Activated naive CD4-positive, alpha-beta T cell treated with Interleukin-2 at 50 U/mL for 16 hours (primary cell): Measurements from ENCODE around the gene SEC14L5.
"Not testable (repeated sequence)": the region's sequence is repeated elsewhere in the genome, so short reads cannot be mapped to it uniquely, and the experiment has no call there.

ENCODE experiments used
- DNase-seq: peaks from one replicate; pipeline ENCODE4 v3.0.0-alpha.2; 2020

The SEC14L5 gene

GRCh38 chr16:4933433-4933832 lies 24.7 kb upstream of the SEC14L5 start:
- DNase-seq, result no peak

- no peak for DNase-seq
These were observed 24.2 kb upstream of the SEC14L5 start for GRCh38 chr16:4933871-4934395.

DNA sequence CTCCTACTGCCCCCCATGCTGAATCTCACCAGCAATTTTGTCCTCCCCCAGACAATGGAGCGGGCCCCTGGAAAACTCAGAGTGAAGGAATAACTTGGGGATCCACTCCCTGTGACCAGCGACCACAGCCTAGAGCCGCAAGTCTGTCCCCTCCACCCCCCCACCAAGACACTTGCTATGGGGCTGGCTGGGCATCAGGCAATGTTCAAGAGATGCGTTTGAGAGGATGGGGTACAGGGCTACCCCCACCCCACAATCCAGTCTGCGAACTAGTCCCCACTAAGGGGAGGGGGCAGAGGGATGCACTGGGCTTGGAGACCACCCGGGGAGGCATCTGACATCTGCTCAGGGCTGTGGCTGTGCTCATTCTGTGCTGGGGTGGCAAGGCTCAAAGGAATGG lies 23.5 kb upstream of the SEC14L5 start:
- no peak for DNase-seq

DNA sequence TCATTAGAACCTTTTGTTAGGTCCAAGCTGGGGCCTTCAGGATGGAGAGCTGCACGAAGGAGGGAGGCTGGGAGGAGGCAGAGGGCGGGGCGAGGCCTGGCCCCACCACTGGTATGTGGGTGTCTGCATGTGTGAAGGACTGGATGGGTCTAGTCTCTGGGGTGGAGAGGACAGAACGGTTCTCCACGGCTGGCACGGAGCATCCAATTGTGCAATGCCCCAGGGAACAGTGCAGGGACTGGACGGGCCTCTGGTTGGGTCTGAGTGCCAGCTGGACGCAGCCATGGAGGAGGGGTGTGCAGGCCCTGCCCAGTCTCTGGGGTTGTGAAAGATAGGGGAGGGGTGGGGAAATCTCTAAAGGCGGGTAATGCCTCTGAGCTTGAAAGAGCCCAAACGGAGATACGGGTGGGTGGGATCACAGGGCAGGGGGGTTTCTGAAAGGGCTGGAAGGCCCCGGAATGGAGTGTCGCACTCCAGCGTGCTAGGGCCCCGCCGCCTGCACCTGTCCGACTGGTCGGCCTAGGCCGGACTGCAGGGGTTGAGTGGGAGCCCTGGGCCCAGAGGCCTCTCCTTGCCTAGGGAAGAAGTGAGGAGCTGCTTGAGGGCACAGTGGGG lies 22.8 kb upstream of the SEC14L5 start:
- no peak for DNase-seq

- no peak for DNase-seq
These were observed 21.7 kb upstream of the SEC14L5 start for GRCh38 chr16:4936181-4936990.

DNA sequence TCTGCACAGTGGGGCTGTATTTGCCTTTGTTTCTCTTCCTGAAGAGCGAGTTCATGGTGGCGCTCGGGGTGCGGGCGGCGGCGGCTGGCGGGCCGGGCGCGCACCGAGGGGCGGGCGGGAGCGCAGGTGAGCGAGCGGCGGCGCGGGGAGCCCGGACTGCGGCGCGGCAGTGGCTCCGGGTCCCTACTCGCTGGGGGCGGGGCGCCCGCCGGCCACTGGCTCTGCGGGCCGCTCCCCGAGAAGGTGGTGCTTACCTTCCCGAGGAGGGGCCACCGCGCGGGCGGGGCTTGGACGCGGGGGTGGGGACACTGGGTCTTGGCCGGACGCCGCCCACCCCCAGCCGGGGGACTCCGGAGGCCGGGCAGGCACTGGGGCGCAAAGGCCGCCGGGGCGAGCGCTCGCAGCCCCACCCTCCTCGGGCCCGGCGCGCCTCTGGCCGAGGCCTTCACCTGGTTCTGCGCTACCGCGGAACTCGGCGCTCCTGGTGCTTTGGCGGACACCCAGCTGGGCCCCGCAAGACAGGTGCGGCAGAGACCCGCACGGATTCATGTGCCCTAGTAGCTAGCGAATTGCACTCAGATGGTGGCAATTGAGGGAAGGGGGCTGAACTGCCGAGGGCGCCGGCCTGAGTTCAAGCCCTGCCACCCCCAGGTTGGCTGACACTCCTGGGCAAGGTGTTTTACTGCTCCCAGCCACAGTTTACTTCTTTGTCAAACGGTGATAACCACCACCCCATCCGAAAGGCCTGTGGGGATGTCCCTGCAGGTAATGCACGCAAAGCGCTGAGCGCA lies 20.9 kb upstream of the SEC14L5 start, which contains the start of gene PPL:
TSS of gene PPL (minus strand) at position 158 of the 791 bp plus-strand sequence. CDS start at position 55, 103 bp downstream.
- no peak for DNase-seq

- no peak for DNase-seq
These were observed 20.1 kb upstream of the SEC14L5 start for GRCh38 chr16:4937782-4938682.

GRCh38 chr16:4938683-4939030 lies 19.5 kb upstream of the SEC14L5 start:
- DNase-seq, result no peak

DNA sequence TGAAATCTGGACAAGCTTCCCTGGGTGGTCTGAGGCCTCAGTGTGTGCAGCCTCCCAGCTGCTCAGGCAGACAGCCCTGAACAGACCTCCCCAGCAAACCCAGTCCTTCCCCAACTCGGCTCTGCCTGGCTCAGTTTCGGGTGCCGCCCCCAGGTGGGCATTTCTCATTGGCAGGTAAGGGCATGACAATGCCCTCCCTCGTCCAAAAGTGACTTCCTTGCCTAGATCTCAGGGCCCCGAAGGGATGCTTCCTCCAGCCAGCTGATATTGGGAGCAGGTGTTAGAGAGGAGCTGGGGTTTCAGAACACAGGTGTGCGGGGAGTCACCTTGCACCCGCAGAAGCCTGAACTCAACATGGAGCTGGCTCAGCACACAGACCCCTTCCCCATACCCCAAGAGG lies 17.4 kb upstream of the SEC14L5 start:
- DNase-seq, result no peak

DNA sequence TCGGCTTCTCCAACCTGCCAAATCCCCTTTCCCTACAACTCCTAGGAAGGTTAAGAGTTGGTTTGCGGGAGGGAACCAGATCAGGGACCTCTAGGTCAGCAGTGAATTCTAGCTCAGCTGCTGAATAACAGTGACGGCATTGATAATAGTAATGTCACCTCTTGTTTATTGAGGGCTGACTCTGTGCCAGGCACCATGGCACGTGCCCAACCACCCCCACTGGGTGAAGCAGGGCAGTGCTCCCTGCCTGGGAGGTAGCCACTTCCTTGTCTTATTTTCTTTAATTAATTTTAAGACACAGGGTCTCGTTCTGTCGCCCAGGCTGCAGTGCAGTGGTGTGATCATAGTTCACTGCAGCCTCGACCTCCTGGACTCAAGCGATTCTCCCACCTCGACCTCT lies 15.6 kb upstream of the SEC14L5 start:
- no peak for DNase-seq

DNA sequence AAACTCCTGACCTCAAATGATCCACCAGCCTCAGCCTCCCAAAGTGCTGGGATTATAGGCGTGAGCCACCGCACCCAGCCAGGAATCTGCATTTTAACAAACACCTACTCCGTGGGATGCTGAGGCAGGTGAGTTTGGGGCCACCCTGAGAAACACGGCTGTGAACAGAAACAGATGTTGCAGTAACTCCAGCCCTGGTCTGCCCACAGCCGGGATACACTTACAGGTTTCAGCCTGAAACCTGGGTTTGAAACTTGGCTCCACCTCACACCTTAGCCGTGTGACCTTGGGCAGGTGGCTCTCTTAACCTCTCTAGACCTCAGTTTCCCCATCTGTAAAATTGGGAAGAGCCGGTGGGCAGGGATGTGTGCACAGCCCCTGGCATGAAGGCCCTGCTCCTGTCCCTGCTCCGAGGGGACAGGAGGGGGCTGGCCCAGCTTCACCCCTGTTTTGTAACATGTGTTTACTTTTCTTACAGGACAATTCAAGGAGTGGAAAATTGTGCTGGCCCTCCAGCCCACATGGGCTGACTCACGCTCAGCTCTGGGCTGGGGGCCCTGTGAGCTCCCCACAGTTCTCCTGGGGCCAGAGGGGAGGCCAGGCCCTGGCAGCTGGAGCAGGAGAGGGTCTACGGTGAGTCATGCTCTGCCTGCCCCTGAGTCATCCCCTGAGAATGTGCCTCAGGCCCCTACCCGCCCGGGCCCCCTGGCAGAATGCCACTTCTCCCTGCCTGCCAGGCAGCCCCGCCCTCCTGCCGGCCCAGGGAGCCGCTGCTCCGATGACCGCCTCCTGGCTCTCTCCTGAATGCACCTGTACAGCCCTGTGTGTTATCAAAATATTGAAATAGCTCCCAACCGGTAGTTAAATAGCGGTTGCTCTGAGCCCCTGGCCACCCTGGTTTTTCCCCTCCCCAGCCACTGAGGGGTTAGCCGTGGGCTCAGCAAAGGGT lies 13.5 kb upstream of the SEC14L5 start:
- DNase-seq, result no peak

- no peak for DNase-seq
These were observed 12.3 kb upstream of the SEC14L5 start for GRCh38 chr16:4945560-4946502.

- no peak for DNase-seq
These were observed 11.2 kb upstream of the SEC14L5 start for GRCh38 chr16:4946917-4947316.

GRCh38 chr16:4947722-4948503 lies 10.2 kb upstream of the SEC14L5 start:
- DNase-seq, result no peak

GRCh38 chr16:4948903-4949766 lies 9.0 kb upstream of the SEC14L5 start:
- DNase-seq, result no peak

GRCh38 chr16:4949986-4950385 lies 8.1 kb upstream of the SEC14L5 start:
- DNase-seq, result no peak

DNA sequence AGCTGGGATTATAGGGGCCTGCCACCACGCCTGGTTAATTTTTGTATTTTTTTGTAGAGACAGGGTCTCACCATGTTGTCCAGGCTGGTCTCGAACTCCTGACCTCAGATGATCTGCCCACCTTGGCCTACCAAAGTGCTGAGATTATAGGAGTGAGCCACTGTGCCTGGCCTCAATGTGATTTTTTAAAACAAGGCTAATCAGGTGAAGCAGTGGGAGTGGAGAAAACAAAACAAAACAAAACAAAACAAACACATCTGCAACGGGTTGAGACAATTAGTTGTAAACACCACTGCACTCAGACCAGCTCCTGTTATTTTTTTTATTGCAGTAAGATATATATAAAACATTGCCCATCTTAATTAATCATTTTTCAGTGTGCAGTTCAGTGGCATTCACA lies 6.5 kb upstream of the SEC14L5 start:
- not testable (repeated sequence) for DNase-seq

GRCh38 chr16:4954714-4955113 lies 3.4 kb upstream of the SEC14L5 start:
- no peak for DNase-seq
